Measurements from ENCODE around the gene INPP5B. TPM values are rescaled to one million over a fixed set of nuclear protein-coding genes. Genes with fewer than 3 reads are reported as not detected.

INPP5B gene
- total RNA-seq, 1 donor from 2014 or later, result 27.2 TPM

DNA sequence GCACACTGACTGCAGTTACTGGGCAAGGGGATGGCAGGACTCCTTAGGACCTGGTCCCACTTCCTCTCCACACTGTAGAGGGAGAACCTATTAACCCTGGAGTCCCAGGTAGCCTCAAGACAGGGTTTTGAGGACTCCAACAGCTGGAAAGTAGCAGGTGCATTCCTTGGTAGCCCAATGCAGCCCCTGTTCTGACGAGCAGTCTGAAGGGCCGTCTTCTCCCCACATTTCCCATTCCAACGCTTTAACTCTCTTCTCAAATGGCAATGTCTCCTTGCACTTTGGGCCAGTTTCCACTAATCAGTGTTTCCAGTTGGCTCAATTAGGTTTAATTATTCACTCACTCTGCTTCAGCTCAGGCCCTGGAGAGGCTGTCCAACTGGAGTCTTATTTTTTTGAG is 8.8 kb upstream of the INPP5B start:
- intact Hi-C loops (cut with micrococcal nuclease), result no loop called here

DNA sequence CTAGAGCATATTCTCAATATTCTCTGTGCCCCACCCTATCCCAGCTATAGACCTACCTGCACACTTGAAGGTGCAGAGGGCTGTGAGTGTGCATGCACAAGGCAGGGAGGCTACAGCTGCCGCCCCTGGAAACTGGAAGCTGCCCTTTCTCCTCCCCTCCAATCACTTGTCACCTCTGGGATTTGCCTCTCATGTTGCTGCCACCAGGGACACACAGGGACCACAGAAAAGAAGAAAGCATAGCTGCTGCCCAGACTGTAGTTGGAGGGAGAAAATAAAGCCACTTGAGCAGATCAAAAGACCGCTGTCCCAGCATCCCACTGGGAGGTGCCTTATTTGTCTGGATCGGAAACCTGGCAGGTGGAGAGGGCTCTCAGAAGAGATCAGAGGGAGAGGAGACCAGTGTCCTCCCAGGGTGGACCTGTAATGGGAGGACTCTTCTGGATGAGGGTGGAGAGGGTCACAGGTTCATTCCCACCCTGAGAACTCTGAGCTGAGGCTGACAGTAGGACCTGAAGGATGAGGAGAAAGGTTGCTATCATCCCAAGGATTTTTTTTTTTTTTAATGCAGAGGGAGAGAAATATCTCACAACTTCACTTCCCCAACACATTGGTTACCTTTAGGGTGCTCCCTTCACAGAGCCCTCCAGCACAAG is 7.6 kb upstream of the INPP5B start:
- Mint-ChIP-seq H3K9me3 (no peaks in the 10 kb centered on the region), H3K36me3 (ENCODE audit: low read depth) (peaks cover 10% of the 10 kb centered on the region), H3K4me1 (ENCODE audit: low read depth) (peaks cover 6% of the 10 kb centered on the region), H3K4me3 (no peak overlapping the region), H3K27me3 (ENCODE audit: insufficient read depth) (no peaks in the 10 kb centered on the region), H3K27ac (no peak overlapping the region)
- intact Hi-C loops (cut with micrococcal nuclease), result no loop called here
- no peak for DNase-seq (ENCODE audit: low spot score)

More for the DNA sequence above, 8.8 kb upstream of the INPP5B start:
- H3K27ac Mint-ChIP-seq, result no peak overlapping the region
- no peaks in the 10 kb centered on the region for H3K9me3 Mint-ChIP-seq
- DNase-seq (ENCODE audit: low spot score), result no peak
- peaks cover 17% of the 10 kb centered on the region for H3K36me3 Mint-ChIP-seq (ENCODE audit: low read depth)
- H3K4me1 Mint-ChIP-seq (ENCODE audit: low read depth), result peaks cover 6% of the 10 kb centered on the region
- no peaks in the 10 kb centered on the region for H3K27me3 Mint-ChIP-seq (ENCODE audit: insufficient read depth)
- no peak overlapping the region for H3K4me3 Mint-ChIP-seq

DNA sequence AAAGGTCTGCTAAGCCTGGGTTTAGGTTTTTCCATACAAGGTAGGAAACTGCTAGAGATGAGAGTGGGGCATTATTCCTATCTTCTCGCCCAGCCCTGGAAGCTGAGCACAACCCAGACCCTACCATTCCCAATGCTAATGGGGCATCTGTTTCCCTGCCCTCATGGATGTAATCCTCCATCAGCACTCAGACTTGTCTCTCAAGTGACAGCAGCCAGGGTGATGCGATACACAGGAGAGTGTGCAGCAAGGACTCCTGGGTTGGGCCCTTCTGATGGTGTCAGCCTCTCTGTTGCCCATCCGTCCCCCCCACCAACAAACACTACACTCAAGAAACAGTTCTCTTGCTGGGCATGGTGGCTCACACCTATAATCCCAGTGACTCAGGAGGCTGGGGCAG is 5.9 kb upstream of the INPP5B start:
- DNase-seq (ENCODE audit: low spot score), result no peak
- intact Hi-C loops (cut with micrococcal nuclease), result no loop called here
- Mint-ChIP-seq H3K27me3 (ENCODE audit: insufficient read depth) (no peaks in the 10 kb centered on the region), H3K9me3 (no peaks in the 10 kb centered on the region), H3K4me3 (no peak overlapping the region), H3K36me3 (ENCODE audit: low read depth) (peaks cover 6% of the 10 kb centered on the region), H3K27ac (no peak overlapping the region), H3K4me1 (ENCODE audit: low read depth) (peaks cover 6% of the 10 kb centered on the region)

DNA sequence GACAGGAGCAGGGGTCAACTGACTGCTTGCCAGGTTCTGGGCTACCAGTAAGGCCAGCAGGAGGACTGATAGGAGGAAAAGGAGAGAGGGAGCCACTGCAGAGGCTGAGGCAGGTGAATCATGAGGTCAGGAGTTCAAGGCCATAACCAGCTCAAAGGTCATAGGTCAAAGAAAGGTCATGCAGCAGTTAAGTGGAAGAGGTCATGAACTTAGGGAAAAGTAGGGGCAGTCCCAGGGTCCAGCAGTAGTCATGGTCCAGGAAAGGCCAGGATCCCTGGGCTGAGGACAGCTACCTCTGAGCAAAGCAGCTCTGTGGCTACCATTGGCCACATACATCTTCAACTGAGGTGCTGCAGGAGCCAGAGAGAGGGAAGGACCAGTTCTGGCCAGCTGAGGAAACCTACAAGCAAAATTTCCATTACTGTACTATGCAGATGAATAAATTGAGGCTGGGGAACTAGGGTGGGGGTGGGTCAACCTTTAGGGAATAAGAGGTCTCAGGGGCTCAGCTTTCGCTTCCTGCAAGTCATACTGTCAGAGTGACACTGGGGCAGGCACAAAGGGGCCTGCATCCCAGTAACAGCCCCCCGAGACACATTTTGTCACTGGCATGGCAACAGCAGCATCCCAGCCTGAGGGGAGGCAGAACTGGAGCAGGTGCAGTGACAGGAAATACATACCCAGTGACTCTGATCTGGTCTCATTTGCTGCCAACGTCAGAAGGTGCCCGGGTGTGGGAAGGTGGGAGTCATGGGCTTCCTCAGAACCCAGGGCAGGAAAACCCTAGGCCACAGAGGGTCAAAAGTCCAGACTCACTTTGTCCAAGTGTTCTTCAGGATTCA is 5.2 kb upstream of the INPP5B start:
- H3K9me3 Mint-ChIP-seq, result no peaks in the 10 kb centered on the region
- H3K36me3 Mint-ChIP-seq (ENCODE audit: low read depth), result peaks cover 3% of the 10 kb centered on the region
- H3K4me3 Mint-ChIP-seq, result no peak overlapping the region
- intact Hi-C loops (cut with micrococcal nuclease), result no loop called here
- H3K27ac Mint-ChIP-seq, result no peak overlapping the region
- H3K4me1 Mint-ChIP-seq (ENCODE audit: low read depth), result peaks cover 13% of the 10 kb centered on the region
- H3K27me3 Mint-ChIP-seq (ENCODE audit: insufficient read depth), result no peaks in the 10 kb centered on the region
- no peak for DNase-seq (ENCODE audit: low spot score)

DNA sequence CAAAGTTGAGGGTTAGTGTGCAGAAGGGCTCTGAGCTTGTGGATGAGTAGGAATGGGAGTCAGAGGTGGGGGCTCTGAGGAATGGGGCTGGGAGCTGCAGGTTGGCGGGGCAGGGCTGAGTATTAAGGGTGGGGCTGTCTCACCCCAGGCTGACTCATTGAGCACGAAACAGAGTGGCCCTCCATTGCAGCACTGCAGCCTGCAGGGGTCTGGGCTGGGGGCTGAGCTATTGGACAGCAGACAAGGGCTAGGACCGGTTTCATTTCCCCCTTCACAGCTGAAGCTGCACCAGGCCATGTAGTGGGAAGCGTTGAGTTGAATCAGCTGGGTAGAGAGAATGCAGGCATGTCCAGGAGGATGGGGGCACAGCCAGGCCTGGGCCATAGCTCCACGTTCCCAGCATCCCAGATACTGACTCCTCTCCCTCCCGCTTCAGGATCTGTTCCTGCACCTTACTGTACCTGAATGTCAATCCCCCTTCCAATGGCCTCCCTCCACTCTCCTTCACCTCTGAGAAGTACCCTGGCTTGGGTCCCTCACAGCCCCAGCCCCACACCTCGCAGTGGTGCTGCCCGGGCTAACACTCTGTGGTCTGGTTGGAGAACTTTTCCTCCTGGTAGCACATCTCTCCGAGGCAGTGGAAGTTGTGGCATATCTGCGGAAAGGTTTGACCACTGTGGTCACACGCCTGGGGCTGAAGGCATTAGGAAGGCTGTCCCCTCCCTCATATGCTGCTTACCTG is 4.4 kb upstream of the INPP5B start:
- Mint-ChIP-seq H3K4me3 (no peak overlapping the region), H3K27me3 (ENCODE audit: insufficient read depth) (no peaks in the 10 kb centered on the region), H3K9me3 (no peaks in the 10 kb centered on the region), H3K36me3 (ENCODE audit: low read depth) (peaks cover 1% of the 10 kb centered on the region), H3K4me1 (ENCODE audit: low read depth) (peaks cover 20% of the 10 kb centered on the region), H3K27ac (no peak overlapping the region)
- no peak for DNase-seq (ENCODE audit: low spot score)
- intact Hi-C loops (cut with micrococcal nuclease), result no loop called here

DNA sequence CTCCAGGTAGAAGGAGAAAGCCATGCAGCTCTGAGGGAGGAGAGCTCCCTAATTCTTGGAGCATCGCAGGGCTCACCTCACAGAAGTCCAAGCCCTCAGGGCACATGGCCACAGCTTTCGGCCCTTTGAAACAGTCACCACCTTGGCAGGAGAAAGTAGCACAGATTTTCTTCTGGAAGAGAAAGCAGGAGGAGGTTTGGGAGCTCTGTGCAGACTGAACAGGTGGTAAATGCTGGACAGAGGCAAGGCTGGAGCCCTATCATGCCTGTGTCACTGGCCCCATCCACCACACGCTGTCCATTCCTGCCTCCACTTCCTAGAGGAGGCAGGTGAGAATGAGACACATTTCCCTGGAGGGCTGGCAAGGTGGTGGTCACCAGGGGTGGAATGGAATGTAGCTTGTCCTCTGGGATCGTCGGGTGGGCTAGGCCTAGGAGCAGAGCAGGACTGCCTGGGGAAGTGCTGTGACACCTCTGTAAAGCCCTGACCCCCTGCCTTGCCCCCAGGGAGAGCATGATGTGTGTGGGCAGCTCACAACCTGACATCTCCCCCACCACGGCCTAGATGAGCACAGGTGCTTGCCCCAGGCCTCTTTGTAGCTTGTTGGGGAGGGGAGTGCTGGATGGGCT is 2.8 kb upstream of the INPP5B start:
- no peaks in the 10 kb centered on the region for H3K27me3 Mint-ChIP-seq (ENCODE audit: insufficient read depth)
- peaks cover 20% of the 10 kb centered on the region for H3K4me1 Mint-ChIP-seq (ENCODE audit: low read depth)
- H3K9me3 Mint-ChIP-seq, result no peaks in the 10 kb centered on the region
- intact Hi-C loops (cut with micrococcal nuclease), result loop anchor here (5.0 kb wide), 1 partner anchor 38 kb away; no protein-coding TSS in a partner anchor
- H3K4me3 Mint-ChIP-seq, result no peak overlapping the region
- no peak overlapping the region for H3K27ac Mint-ChIP-seq
- no peak for DNase-seq (ENCODE audit: low spot score)
- no peaks in the 10 kb centered on the region for H3K36me3 Mint-ChIP-seq (ENCODE audit: low read depth)

DNA sequence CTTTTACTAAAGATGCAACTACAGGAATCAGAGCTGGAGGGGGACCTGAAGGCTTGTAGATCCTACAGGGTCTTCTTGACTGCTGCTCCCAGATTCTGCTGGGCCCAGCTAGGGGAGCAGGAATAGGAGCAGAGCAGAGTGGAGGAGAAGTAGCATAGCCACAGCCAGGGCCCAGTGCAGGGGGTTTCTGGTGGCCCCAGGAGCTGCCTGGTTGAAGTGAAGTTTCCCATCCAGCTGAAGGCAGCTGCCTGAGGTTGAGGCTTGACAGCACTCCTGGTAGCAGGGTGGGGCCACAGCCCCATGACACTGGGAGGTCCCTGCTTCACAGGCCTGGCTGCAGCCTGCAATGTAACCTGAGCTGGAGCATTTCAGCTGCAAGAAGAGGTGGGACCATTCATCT is 2.0 kb upstream of the INPP5B start:
- peaks cover 20% of the 10 kb centered on the region for H3K4me1 Mint-ChIP-seq (ENCODE audit: low read depth)
- no peak overlapping the region for H3K4me3 Mint-ChIP-seq
- no peaks in the 10 kb centered on the region for H3K9me3 Mint-ChIP-seq
- H3K27me3 Mint-ChIP-seq (ENCODE audit: insufficient read depth), result no peaks in the 10 kb centered on the region
- no peak for DNase-seq (ENCODE audit: low spot score)
- no peaks in the 10 kb centered on the region for H3K36me3 Mint-ChIP-seq (ENCODE audit: low read depth)
- no peak overlapping the region for H3K27ac Mint-ChIP-seq
- intact Hi-C loops (cut with micrococcal nuclease), result loop anchor here (5.0 kb wide), 1 partner anchor 38 kb away; no protein-coding TSS in a partner anchor

DNA sequence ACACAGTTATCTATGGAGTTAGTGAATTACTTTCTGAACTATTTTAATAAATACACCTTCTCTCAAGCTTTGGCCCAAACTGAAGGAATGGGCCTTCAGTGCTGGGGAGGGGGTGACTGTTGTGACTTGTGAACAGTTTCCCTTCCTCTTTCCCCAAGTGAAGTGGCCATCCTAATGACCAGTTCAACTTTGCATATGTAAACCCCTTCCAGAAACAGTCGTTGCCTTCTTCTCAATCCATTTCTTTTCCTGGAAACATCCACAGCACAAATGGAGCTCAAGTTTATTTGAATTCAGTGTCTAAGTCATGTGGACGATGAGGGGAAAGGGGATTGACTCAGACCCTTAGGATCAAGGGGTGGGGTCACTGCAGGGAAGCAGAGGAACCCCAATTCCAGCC is 1.3 kb upstream of the INPP5B start:
- intact Hi-C loops (cut with micrococcal nuclease), result loop anchor here (5.0 kb wide), 1 partner anchor 39 kb away; no protein-coding TSS in a partner anchor
- Mint-ChIP-seq H3K36me3 (ENCODE audit: low read depth) (peaks cover under 1% of the 10 kb centered on the region), H3K9me3 (no peaks in the 10 kb centered on the region), H3K4me3 (no peak overlapping the region), H3K4me1 (ENCODE audit: low read depth) (peaks cover 20% of the 10 kb centered on the region), H3K27ac (no peak overlapping the region), H3K27me3 (ENCODE audit: insufficient read depth) (no peaks in the 10 kb centered on the region)
- DNase-seq (ENCODE audit: low spot score), result no peak

DNA sequence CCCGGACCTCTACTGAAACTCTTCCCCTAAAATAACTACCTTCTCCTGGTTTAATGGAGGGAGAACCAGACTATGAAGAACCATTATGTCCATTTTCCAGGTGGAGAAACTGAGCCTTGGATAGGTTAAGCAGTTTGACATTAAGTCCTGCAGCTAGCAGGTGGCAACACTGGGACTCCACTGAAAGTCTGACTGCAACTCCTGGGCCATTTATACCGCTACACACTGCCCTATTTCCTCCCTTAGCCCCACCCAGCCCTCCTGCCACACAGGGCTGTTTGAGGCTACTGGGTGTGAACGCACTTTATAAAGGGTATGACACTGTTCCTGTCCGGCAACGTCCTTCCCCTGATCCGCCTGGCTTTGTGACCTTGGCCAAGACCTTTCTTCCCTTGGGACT is 511 bp upstream of the INPP5B start:
- intact Hi-C loops (cut with micrococcal nuclease), result loop anchor here (1.0 to 5.0 kb wide), 3 partner anchors 16 to 65 kb away; partner anchors contain the start of gene UTP11
- DNase-seq (ENCODE audit: low spot score), result no peak
- H3K4me1 Mint-ChIP-seq (ENCODE audit: low read depth), result peaks cover 20% of the 10 kb centered on the region
- H3K27ac Mint-ChIP-seq, result peak overlapping the region; percentile 96
- H3K9me3 Mint-ChIP-seq, result no peaks in the 10 kb centered on the region
- no peaks in the 10 kb centered on the region for H3K27me3 Mint-ChIP-seq (ENCODE audit: insufficient read depth)
- peak overlapping the region; percentile 91 for H3K4me3 Mint-ChIP-seq
- peaks cover 2% of the 10 kb centered on the region for H3K36me3 Mint-ChIP-seq (ENCODE audit: low read depth)

DNA sequence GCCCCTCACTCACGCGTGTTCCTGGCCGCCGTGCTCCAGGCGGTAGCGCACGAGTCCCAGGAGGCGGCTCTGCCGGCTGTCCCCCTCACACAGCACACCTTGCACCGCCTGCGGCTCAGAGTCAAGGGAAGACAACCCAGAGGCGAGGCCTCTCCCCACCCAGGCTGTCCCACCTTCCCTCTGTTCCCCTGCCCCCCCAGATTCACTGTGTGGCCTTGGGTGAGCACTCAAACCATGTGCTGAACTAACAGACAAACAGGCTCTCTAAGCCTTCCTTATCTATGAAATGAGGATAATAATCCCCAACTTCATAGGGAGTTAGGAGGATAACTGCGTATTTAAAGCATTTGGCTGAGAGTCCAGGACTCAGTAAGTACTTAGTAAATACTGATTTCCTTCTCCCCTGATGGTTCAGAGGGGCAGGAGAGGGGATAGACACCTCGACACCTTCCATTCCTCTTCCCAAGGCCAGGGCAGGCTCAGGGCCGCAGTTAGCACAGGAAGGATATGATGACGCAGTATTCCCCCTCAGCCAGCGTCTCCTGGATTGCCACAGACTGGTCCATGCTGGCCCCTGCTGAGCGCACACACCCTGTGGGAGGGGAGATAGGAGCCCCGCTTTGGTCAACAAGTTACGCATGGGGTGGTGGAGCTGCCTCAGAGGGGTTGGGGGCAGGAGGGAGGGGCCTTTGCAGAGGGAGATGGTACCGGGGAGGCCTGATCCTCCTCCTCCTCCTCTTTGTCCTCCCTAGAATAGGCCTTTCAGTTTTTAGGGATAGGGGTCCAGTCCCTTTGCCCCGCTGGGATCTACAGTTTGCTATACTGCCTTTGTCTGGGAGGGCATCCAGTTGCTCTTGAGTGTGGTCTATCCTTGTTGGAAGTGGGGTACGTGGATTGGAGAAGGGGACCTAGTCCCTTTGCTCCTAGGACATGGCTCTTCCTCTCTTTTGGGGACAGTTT is 830 bp downstream of the INPP5B start:
- intact Hi-C loops (cut with micrococcal nuclease), result loop anchor here (5.0 kb wide), 1 partner anchor 41 kb away; no protein-coding TSS in a partner anchor
- Mint-ChIP-seq H3K27ac (peak overlapping the region; percentile 96), H3K27me3 (ENCODE audit: insufficient read depth) (no peaks in the 10 kb centered on the region), H3K36me3 (ENCODE audit: low read depth) (peaks cover 2% of the 10 kb centered on the region), H3K9me3 (no peaks in the 10 kb centered on the region), H3K4me3 (peak overlapping the region; percentile 91), H3K4me1 (ENCODE audit: low read depth) (peaks cover 14% of the 10 kb centered on the region)
- no peak for DNase-seq (ENCODE audit: low spot score)

DNA sequence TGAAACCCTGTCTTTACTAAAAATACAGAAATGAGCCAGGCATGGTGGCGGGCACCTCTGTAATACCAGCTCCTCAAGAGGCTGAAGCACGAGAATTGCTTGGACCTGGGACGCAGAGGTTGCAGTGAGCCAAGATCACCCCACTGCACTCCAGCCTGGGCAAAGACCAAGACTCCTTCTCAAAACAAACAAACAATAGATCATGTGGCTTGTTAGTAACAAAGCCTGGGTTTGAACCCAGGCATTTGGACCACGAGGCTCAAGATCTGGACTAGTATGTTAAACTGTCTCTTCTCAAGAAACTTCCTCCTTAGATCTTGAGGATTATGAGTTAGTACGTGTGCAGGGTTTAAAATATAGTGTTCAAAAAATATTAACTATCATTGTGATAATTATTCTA is 1.6 kb downstream of the INPP5B start:
- H3K9me3 Mint-ChIP-seq, result no peaks in the 10 kb centered on the region
- intact Hi-C loops (cut with micrococcal nuclease), result loop anchor here (5.0 kb wide), 1 partner anchor 42 kb away; no protein-coding TSS in a partner anchor

More for the DNA sequence above, 1.6 kb downstream of the INPP5B start:
- Mint-ChIP-seq H3K27me3 (ENCODE audit: insufficient read depth) (no peaks in the 10 kb centered on the region), H3K4me1 (ENCODE audit: low read depth) (peaks cover 14% of the 10 kb centered on the region), H3K27ac (no peak overlapping the region), H3K4me3 (peak overlapping the region; percentile 45), H3K36me3 (ENCODE audit: low read depth) (peaks cover 2% of the 10 kb centered on the region)
- DNase-seq (ENCODE audit: low spot score), result no peak
